K562 (cell line): ENCODE data around the gene CLEC3B. TPM values are rescaled to one million over a fixed set of nuclear protein-coding genes. Genes with fewer than 3 reads are reported as not detected.

ENCODE experiments used
- ATF4 ChIP-seq: fragments of 450-650 bp; formaldehyde crosslinking; IDR thresholded peaks from 2 replicates; pipeline ENCODE4 v1.4.0; 2022; ENCODE audit warnings: mild to moderate bottlenecking, moderate library complexity
- CCAR2 ChIP-seq: fragments of 200-400 bp; formaldehyde crosslinking; IDR thresholded peaks from 2 replicates; pipeline ENCODE4 v1.6.1; 2017; ENCODE audit warnings: mild to moderate bottlenecking, low read depth, low read length
- CTCF ChIP-seq, 3 experiments: IDR thresholded peaks in 2 of 3; conservative IDR thresholded peaks in 1 of 3; 2 replicates each; pipeline ENCODE4 v1.5.1; 2011 to 2012; ENCODE audit warnings: low read length in 3 of 3, mild to moderate bottlenecking in 3 of 3, control low read depth in 2 of 3, improper control_type of control experiment in 1 of 3, inconsistent platforms in 1 of 3, low read depth in 1 of 3, mixed read lengths in 1 of 3, moderate library complexity in 1 of 3; ENCODE audit not compliant: insufficient read depth in 2 of 3
- FOXP1 ChIP-seq: sonication (generic); formaldehyde crosslinking; IDR thresholded peaks from 2 replicates; pipeline ENCODE4 v1.8.0; 2022; ENCODE audit warnings: mild to moderate bottlenecking, missing genetic modification reagents
- GMEB1 ChIP-seq: fragments of 250-450 bp; sonication (Bioruptor Pico); IDR thresholded peaks from 2 replicates; pipeline ENCODE4 v1.4.0; 2020; ENCODE audit warnings: mild to moderate bottlenecking
- JUND ChIP-seq, 2 experiments: IDR thresholded peaks; 2 replicates in 1 of 2; 3 replicates in 1 of 2; pipeline ENCODE4 v1.6.1; 2011; ENCODE audit warnings: borderline replicate concordance in 2 of 2, low read depth in 2 of 2, low read length in 2 of 2, improper control_type of control experiment in 1 of 2, missing biosample characterization in 1 of 2, missing genetic modification characterization in 1 of 2, missing genetic modification reagents in 1 of 2
- PHB2 ChIP-seq: fragments of 450-650 bp; IDR thresholded peaks from 2 replicates; pipeline ENCODE4 v1.6.1; 2017; ENCODE audit warnings: low read depth
- RCOR1 ChIP-seq, 2 experiments: IDR thresholded peaks; 2 replicates each; pipeline ENCODE4 v1.6.1; 2012; ENCODE audit warnings: low read depth in 2 of 2, low read length in 2 of 2, borderline replicate concordance in 1 of 2, improper control_type of control experiment in 1 of 2
- RFX7 ChIP-seq: fragments of 250-450 bp; sonication (Bioruptor Pico); IDR thresholded peaks from 2 replicates; pipeline ENCODE4 v1.5.1; 2021; ENCODE audit warnings: mild to moderate bottlenecking
- STAT6 ChIP-seq: sonication (generic); formaldehyde crosslinking; IDR thresholded peaks from 2 replicates; pipeline ENCODE4 v1.8.1; 2023; ENCODE audit warnings: mild to moderate bottlenecking, missing genetic modification reagents
- TOE1 ChIP-seq, 2 experiments: fragments of 450-650 bp in 1 of 2; sonication (generic) in 1 of 2; formaldehyde crosslinking in 1 of 2; IDR thresholded peaks; 2 replicates each; pipeline versions ENCODE4 v1.7.1 to v1.8.0; 2016 to 2022; ENCODE audit warnings: borderline replicate concordance in 2 of 2, mild to moderate bottlenecking in 2 of 2, antibody characterized with exemption in 1 of 2, inconsistent platforms in 1 of 2, low read depth in 1 of 2, missing genetic modification reagents in 1 of 2, moderate library complexity in 1 of 2
- ZBTB1 ChIP-seq: sonication (generic); formaldehyde crosslinking; IDR thresholded peaks from 2 replicates; pipeline ENCODE4 v1.8.1; 2023; ENCODE audit warnings: missing genetic modification reagents, low read depth, mild to moderate bottlenecking, borderline replicate concordance
- ZBTB5 ChIP-seq: fragments of 450-650 bp; IDR thresholded peaks from 2 replicates; pipeline ENCODE4 v1.6.1; 2017; ENCODE audit warnings: antibody characterized with exemption
- ZNF174 ChIP-seq: fragments of 250-450 bp; sonication (Bioruptor Pico); IDR thresholded peaks from 2 replicates; pipeline ENCODE4 v1.4.0; 2020; ENCODE audit warnings: mild to moderate bottlenecking
- ZNF274 ChIP-seq: IDR thresholded peaks from 2 replicates; pipeline ENCODE4 v1.6.1; 2011; ENCODE audit warnings: low read depth, mild to moderate bottlenecking, low read length, moderate library complexity, borderline replicate concordance
- polyA plus RNA-seq, 8 experiments: library from polyadenylated mRNA; depleted of rRNA in 4 of 8; stranded (reverse) in 5 of 8; unstranded in 3 of 8; fragments of >200 nt; fragmentation: Nextera tagmentation in 2 of 8; fragmentation: Illumina TruSeq in 1 of 8; extraction: Ambion mirVana in 2 of 8; extraction: Trizol in 1 of 8; gene quantifications; 2 replicates each; pipeline versions ENCODE4 v1.2.1 to v1.2.3, GENCODE V29; 2011 to 2014; ENCODE audit warnings: inconsistent platforms in 1 of 8, missing spikeins in 1 of 8
- total RNA-seq, 7 experiments: library from RNA; depleted of rRNA in 6 of 7; stranded (reverse); fragments of >200 nt in 6 of 7; fragmentation: Illumina TruSeq in 2 of 7; extraction: Trizol in 2 of 7; gene quantifications; 2 replicates each; pipeline versions ENCODE4 v1.2.1 to v1.2.3, GENCODE V29; 2011 to 2021; ENCODE audit warnings: low replicate concordance in 1 of 7

The CLEC3B gene
- total and polyA plus RNA-seq, 9 of the 15 experiments (the other 6 are each of a cell fraction or from before 2014, with no cell fraction given) = not detected

GRCh38 chr3:45084820-45085816 lies 59.0 kb downstream of the CLEC3B start (continued):
- TF ChIP-seq STAT6 (CRISPR knock-in tag) (no peak), CCAR2 (no peak), ZNF274 (no peak), RFX7 (CRISPR knock-in tag) (no peak), ZBTB1 (CRISPR knock-in tag) (no peak), FOXP1 (CRISPR knock-in tag) (no peak), PHB2 (no peak), RCOR1 (IDR thresholded peaks at IDR 0.05; ENCODE audit: borderline replicate concordance in 1 of 2, low read depth in 2 of 2, low read length in 2 of 2) (no peak), TOE1 (IDR thresholded peaks at IDR 0.05; ENCODE audit: borderline replicate concordance) (no peak), TOE1 (CRISPR knock-in tag; IDR thresholded peaks at IDR 0.05; ENCODE audit: borderline replicate concordance, low read depth) (no peak), ZNF174 (CRISPR knock-in tag) (no peak), ZBTB5 (no peak), ATF4 (no peak), GMEB1 (CRISPR knock-in tag) (no peak), CTCF (IDR thresholded peaks at IDR 0.05 in 2 of 3, conservative IDR thresholded peaks at IDR 0.05 in 1 of 3; ENCODE audit: insufficient read depth in 2 of 3, low read depth in 1 of 3, low read length in 3 of 3) (0 out of 6 replicates have a peak, but pooled peaks of 1 of the 3 experiments have one; percentile 11), JUND (IDR thresholded peaks at IDR 0.05; ENCODE audit: borderline replicate concordance, low read depth, low read length) (no peak; the same call in 1 of the 2 replicates), JUND (tag; IDR thresholded peaks at IDR 0.05; ENCODE audit: borderline replicate concordance, low read depth, low read length) (peak; percentile 22; the same call in 1 of the 3 replicates)
